Measurements from ENCODE around the gene OTOP3.

DNA sequence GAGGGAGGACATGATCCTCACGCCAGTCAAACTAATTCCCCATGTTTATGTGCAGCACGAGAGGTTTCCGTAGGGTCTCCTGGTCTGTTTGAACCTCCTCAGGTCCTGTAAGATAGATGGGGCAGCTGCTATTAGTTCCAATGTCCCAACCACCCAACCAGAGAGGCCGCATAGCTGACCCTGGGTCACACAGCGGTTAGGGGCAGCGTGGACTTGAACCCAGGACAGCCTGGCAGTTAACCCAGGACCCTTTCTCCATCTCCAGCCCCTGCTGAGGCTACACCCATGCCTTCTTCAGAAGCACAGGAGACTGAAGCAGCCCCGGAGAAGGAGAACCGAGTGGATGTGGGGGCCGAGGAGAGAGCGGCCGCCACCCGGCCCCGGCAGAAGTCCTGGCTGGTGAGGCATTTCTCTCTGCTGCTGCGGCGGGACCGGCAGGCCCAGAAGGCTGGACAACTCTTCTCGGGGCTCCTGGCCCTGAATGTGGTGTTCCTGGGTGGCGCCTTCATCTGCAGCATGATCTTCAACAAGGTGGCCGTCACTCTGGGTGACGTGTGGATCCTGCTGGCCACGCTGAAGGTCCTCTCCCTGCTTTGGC lies 5.5 kb downstream of the OTOP3 start:
- TF ChIP-seq, protein P1, sequence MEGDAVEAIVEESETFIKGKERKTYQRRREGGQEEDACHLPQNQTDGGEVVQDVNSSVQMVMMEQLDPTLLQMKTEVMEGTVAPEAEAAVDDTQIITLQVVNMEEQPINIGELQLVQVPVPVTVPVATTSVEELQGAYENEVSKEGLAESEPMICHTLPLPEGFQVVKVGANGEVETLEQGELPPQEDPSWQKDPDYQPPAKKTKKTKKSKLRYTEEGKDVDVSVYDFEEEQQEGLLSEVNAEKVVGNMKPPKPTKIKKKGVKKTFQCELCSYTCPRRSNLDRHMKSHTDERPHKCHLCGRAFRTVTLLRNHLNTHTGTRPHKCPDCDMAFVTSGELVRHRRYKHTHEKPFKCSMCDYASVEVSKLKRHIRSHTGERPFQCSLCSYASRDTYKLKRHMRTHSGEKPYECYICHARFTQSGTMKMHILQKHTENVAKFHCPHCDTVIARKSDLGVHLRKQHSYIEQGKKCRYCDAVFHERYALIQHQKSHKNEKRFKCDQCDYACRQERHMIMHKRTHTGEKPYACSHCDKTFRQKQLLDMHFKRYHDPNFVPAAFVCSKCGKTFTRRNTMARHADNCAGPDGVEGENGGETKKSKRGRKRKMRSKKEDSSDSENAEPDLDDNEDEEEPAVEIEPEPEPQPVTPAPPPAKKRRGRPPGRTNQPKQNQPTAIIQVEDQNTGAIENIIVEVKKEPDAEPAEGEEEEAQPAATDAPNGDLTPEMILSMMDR (conservative IDR thresholded peaks at IDR 0.05), result no peak
- no peak for TF ChIP-seq EZH2 (IDR thresholded peaks at IDR 0.05; ENCODE audit: low read depth)
